H1 (cell line): ENCODE measurements around the gene ATG16L2. TPM values are rescaled to one million over a fixed set of nuclear protein-coding genes. Genes with fewer than 3 reads are reported as not detected.

Experiments
- ASH2L ChIP-seq: fragments of 200-600, 300-600 bp; sonication (generic); IDR thresholded peaks from one replicate; pipeline ENCODE4 v1.7.1; 2017; ENCODE audit warnings: low read length
- CHD2 ChIP-seq: IDR thresholded peaks from 2 replicates; pipeline ENCODE4 v1.6.1; 2012; ENCODE audit warnings: low read length, improper control_type of control experiment
- JUND ChIP-seq: IDR thresholded peaks from 2 replicates; pipeline ENCODE4 v1.6.1; 2011; ENCODE audit warnings: mild to moderate bottlenecking, improper control_type of control experiment, low read length
- KDM4A ChIP-seq: IDR thresholded peaks from one replicate; pipeline ENCODE4 v1.7.1; 2012; ENCODE audit warnings: low read depth, mild to moderate bottlenecking, moderate library complexity, low read length, inconsistent platforms; ENCODE audit not compliant: severe bottlenecking
- RBBP5 ChIP-seq: IDR thresholded peaks from 2 replicates; pipeline ENCODE4 v1.7.1; 2012; ENCODE audit warnings: low read depth, mild to moderate bottlenecking, inconsistent platforms, low read length, moderate library complexity, borderline replicate concordance
- SP2 ChIP-seq: IDR thresholded peaks from 2 replicates; pipeline ENCODE4 v1.6.1; 2012; ENCODE audit warnings: mild to moderate bottlenecking, low read length, inconsistent platforms
- polyA plus RNA-seq, 7 experiments: library from polyadenylated mRNA; depleted of rRNA in 3 of 7; stranded (reverse) in 5 of 7; unstranded in 2 of 7; fragments of >200 nt in 5 of 7; fragments of 200-250 nt in 2 of 7; gene quantifications; 1 replicate in 5 of 7; 2 replicates in 1 of 7; 4 replicates in 1 of 7; pipeline versions ENCODE4 v1.2.1 to v1.2.3, GENCODE V29; 2011 to 2013; ENCODE audit warnings: missing spikeins in 2 of 7, mixed read lengths in 2 of 7
- total RNA-seq: library from RNA; stranded (reverse); fragmentation: NEBNext Ultra II Directional; extraction: Animal tissue kit (Norgen Biotek cat#: 25700); gene quantifications from 2 replicates; pipeline ENCODE4 v1.2.1, GENCODE V29; 2021

ATG16L2 gene
- total and polyA plus RNA-seq, 2 of the 8 experiments (the other 6 are each of a cell fraction or from before 2014, with no cell fraction given) = 11.0 to 18.5 TPM

DNA sequence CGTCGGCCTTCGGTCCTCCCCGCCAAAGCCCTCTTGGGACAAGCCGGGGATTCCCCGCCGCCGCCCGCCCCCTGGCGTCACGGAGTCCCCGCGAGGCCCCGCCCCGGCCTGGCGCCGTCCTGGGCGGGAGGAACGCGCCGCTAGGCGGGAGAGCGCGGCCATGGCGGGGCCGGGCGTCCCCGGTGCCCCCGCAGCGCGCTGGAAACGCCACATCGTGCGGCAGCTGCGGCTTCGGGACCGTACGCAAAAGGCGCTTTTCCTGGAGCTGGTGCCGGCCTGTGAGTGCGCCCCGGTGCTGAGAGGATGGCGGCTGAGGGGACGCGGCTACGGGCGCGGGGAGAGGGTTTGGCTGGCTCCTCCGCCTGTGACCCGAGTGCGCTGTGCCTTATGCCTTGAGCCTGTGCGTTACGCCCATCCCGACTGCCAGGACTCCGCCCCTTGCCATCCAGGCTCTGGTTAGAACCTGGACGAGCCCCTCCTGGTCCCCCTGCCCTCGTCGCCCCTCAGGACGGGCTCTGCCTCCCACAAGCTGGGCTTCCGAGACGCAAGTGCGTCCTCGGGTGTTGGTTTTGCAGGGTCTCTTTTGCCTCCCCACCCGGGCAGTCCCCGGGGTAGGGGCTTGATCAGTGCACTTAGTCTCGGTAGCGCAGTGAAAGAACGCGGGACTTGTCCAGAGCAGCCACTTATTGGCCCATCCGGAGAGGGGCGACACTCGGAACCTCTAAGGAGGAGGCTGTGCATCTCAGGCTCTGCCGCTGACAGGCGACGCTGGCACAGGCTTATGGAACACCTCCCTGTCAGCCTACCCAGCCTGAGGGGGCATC, at the start of gene ATG16L2 (continued):
- TF ChIP-seq KDM4A = peak; percentile 82
- TF ChIP-seq CHD2 = peak; percentile 52
- TF ChIP-seq ASH2L = peak; percentile 74
- no peak for TF ChIP-seq JUND
- TF ChIP-seq SP2 = no peak
- TF ChIP-seq RBBP5 = peak; percentile 85; the same call in 1 of the 2 replicates
